K562 (cell line): Measurements from ENCODE around the gene LRRC25. TPM values are rescaled to one million over a fixed set of nuclear protein-coding genes. Genes with fewer than 3 reads are reported as not detected.

ENCODE experiments used
- ATAC-seq: fragments of 200-7000 bp; cut with Tn5 transposase; 3 replicates; pipeline ENCODE4 v1.9.1; 2020; ENCODE audit warnings: moderate library complexity
- BruUV-seq: library from RNA; stranded (reverse); fragments of 400-500 nt; replicated peaks from 2 replicates; lab custom pipeline; 2021; lab: Mats Ljungman, UMichigan
- CTCF ChIA-PET: fragments of 300-600 bp; formaldehyde crosslinking; extraction: SDS; loops from one replicate; lab custom pipeline; 2021; ENCODE audit warnings: low intra/inter-chr PET ratio; lab: Yijun Ruan, JAX
- POLR2A ChIA-PET: fragments of 300-600, 350-650 bp; sonication (Branson Sonifier 250); formaldehyde crosslinking; extraction: SDS; loops from one replicate; lab custom pipeline; 2021; ENCODE audit warnings: antibody characterized with exemption, inconsistent platforms; lab: Yijun Ruan, JAX
- DNase-seq, 4 experiments: peaks; one replicate each; pipeline versions ENCODE4 v3.0.0 to v3.0.0-alpha.2; 2011 to 2018; ENCODE audit warnings: low spot score in 3 of 4, mixed read lengths in 3 of 4; ENCODE audit errors: extremely low read depth in 1 of 4
- FAIRE-seq: peaks from 2 replicates; lab custom pipeline; 2011; peaks lifted over from hg19 to GRCh38; lab: Jason Lieb, UNC
- H2AFZ ChIP-seq: 2 replicates; pipeline ENCODE4 v1.6.0; 2011; ENCODE audit warnings: low read depth, low read length, control low read depth, inconsistent platforms
- H3K27ac ChIP-seq: fragments of 200-600 bp; 3 replicates; pipeline ENCODE4 v1.8.0; 2011; ENCODE audit warnings: low read depth, mild to moderate bottlenecking, control low read depth, inconsistent platforms, low read length, moderate library complexity, mixed read lengths; ENCODE audit errors: extremely low read depth
- H3K27me3 ChIP-seq, 2 experiments: fragments of 300-600 bp in 1 of 2; 2 replicates in 1 of 2; 3 replicates in 1 of 2; pipeline versions ENCODE4 v1.6.0 to v1.8.0; 2011; ENCODE audit warnings: inconsistent platforms in 2 of 2, low read length in 2 of 2, mild to moderate bottlenecking in 1 of 2, mixed read lengths in 1 of 2, moderate library complexity in 1 of 2; ENCODE audit not compliant: control insufficient read depth in 2 of 2, insufficient read depth in 2 of 2
- H3K36me3 ChIP-seq: fragments of 300-600 bp; 3 replicates; pipeline ENCODE4 v1.8.0; 2011; ENCODE audit warnings: mild to moderate bottlenecking, low read length, inconsistent platforms; ENCODE audit not compliant: control insufficient read depth, insufficient read depth
- H3K4me1 ChIP-seq, 2 experiments: fragments of 200-600 bp in 1 of 2; replicated peaks in 1 of 2; 2 replicates in 1 of 2; 3 replicates in 1 of 2; pipeline versions ENCODE4 v1.5.1 to v1.8.0; 2011; ENCODE audit warnings: inconsistent platforms in 2 of 2, low read length in 2 of 2, mild to moderate bottlenecking in 1 of 2, mixed read lengths in 1 of 2, moderate library complexity in 1 of 2; ENCODE audit not compliant: control insufficient read depth in 2 of 2, insufficient read depth in 2 of 2
- H3K4me2 ChIP-seq: 2 replicates; pipeline ENCODE4 v1.6.1; 2011; ENCODE audit warnings: low read length, control low read depth, inconsistent platforms, mixed read lengths; ENCODE audit not compliant: insufficient read depth
- H3K4me3 ChIP-seq: fragments of 200-600 bp; sonication (generic), shearing (Covaris generic); 2 replicates; pipeline ENCODE4 v1.5.1; 2016; ENCODE audit warnings: control low read depth, inconsistent platforms
- H3K79me2 ChIP-seq: fragments of 200-600 bp; 3 replicates; pipeline ENCODE4 v1.8.0; 2011; ENCODE audit warnings: low read length, inconsistent platforms; ENCODE audit not compliant: control insufficient read depth, insufficient read depth
- H3K9ac ChIP-seq, 2 experiments: 2 replicates each; pipeline versions ENCODE4 v1.6.0 to v1.6.1; 2011; ENCODE audit warnings: low read depth in 2 of 2, low read length in 2 of 2, control low read depth in 1 of 2, inconsistent platforms in 1 of 2, mild to moderate bottlenecking in 1 of 2, mixed read lengths in 1 of 2; ENCODE audit not compliant: insufficient read depth in 1 of 2
- H3K9me1 ChIP-seq: one replicate; pipeline ENCODE4 v1.6.0; 2011; ENCODE audit warnings: inconsistent platforms, mild to moderate bottlenecking, low read length, moderate library complexity; ENCODE audit not compliant: control insufficient read depth, insufficient read depth
- H3K9me3 ChIP-seq: replicated peaks from 2 replicates; pipeline ENCODE4 v1.5.1; 2011; ENCODE audit warnings: low read depth, low read length, inconsistent platforms; ENCODE audit not compliant: control insufficient read depth, insufficient read depth
- H4K20me1 ChIP-seq: replicated peaks from 2 replicates; pipeline ENCODE4 v1.6.1; 2011; ENCODE audit warnings: low read length, inconsistent platforms, mixed read lengths; ENCODE audit not compliant: control insufficient read depth, insufficient read depth
- BCOR ChIP-seq: fragments of 450-650 bp; IDR thresholded peaks from 2 replicates; pipeline ENCODE4 v1.6.1; 2016
- KAT2B ChIP-seq: IDR thresholded peaks from one replicate; pipeline ENCODE4 v1.6.1; 2012; ENCODE audit warnings: low read depth, mild to moderate bottlenecking, control low read depth, inconsistent platforms, low read length, moderate library complexity
- PCBP2 ChIP-seq: fragments of 200-400 bp; formaldehyde crosslinking; IDR thresholded peaks from 2 replicates; pipeline ENCODE4 v1.6.1; 2018; ENCODE audit warnings: low read length, low read depth, mild to moderate bottlenecking, moderate library complexity; ENCODE audit not compliant: poor library complexity, severe bottlenecking
- RBM25 ChIP-seq: fragments of 200-400 bp; formaldehyde crosslinking; IDR thresholded peaks from 2 replicates; pipeline ENCODE4 v1.6.1; 2018; ENCODE audit warnings: low read length, low read depth, moderate library complexity; ENCODE audit not compliant: severe bottlenecking
- THRB ChIP-seq: fragments of 450-650 bp; formaldehyde crosslinking; conservative IDR thresholded peaks from 2 replicates; pipeline ENCODE4 v1.4.0; 2022; ENCODE audit warnings: mild to moderate bottlenecking, missing genetic modification characterization
- ZFP36 ChIP-seq: fragments of 150-350 bp; IDR thresholded peaks from 2 replicates; pipeline ENCODE4 v1.6.1; 2018; ENCODE audit warnings: low read length, low read depth; ENCODE audit not compliant: partially characterized antibody
- WGBS: fragments of 100-300 bp; shearing (Covaris generic); methylation state at CpG from one replicate; pipeline ENCODE4 v1.1.6; 2016; ENCODE audit warnings: low coverage, mixed read lengths; ENCODE audit not compliant: insufficient coverage; ENCODE audit errors: missing lambda C conversion rate; 5-methylcytosine and 5-hydroxymethylcytosine counted together
- in situ Hi-C: fragments of 300-500 bp; cut with MboI; formaldehyde crosslinking; loops from 4 replicates; pipeline ENCODE4 v1.15.0; 2018; ENCODE audit warnings: inconsistent platforms, mixed read lengths
- intact Hi-C: fragments of 100-400 bp; cut with micrococcal nuclease; formaldehyde crosslinking; loops from 2 replicates; pipeline ENCODE4 v1.14.2; 2022
- polyA plus RNA-seq, 8 experiments: library from polyadenylated mRNA; depleted of rRNA in 4 of 8; stranded (reverse) in 5 of 8; unstranded in 3 of 8; fragments of >200 nt; fragmentation: Nextera tagmentation in 2 of 8; fragmentation: Illumina TruSeq in 1 of 8; extraction: Ambion mirVana in 2 of 8; extraction: Trizol in 1 of 8; gene quantifications; 2 replicates each; pipeline versions ENCODE4 v1.2.1 to v1.2.3, GENCODE V29; 2011 to 2014; ENCODE audit warnings: inconsistent platforms in 1 of 8, missing spikeins in 1 of 8
- total RNA-seq, 7 experiments: library from RNA; depleted of rRNA in 6 of 7; stranded (reverse); fragments of >200 nt in 6 of 7; fragmentation: Illumina TruSeq in 2 of 7; extraction: Trizol in 2 of 7; gene quantifications; 2 replicates each; pipeline versions ENCODE4 v1.2.1 to v1.2.3, GENCODE V29; 2011 to 2021; ENCODE audit warnings: low replicate concordance in 1 of 7

Gene LRRC25
- total and polyA plus RNA-seq, 9 of the 15 experiments (the other 6 are each of a cell fraction or from before 2014, with no cell fraction given): 0.07 to 0.36 (median 0.10) TPM; not detected in 3

GRCh38 chr19:18406749-18407148 is 9.3 kb upstream of the LRRC25 start:
- H2AFZ ChIP-seq: no peak overlapping the region
- FAIRE-seq (no peak), ATAC-seq (no peak), DNase-seq (no peak)
- H3K27me3 ChIP-seq: no peaks in the 10 kb centered on the region
- H3K79me2 ChIP-seq: no peaks in the 10 kb centered on the region
- H3K4me2 ChIP-seq: no peak overlapping the region
- TF ChIP-seq KAT2B (no peak), PCBP2 (no peak), BCOR (peak; percentile 10; the same call in 1 of the 2 replicates), ZFP36 (peak; percentile 69), RBM25 (peak; percentile 79), THRB (CRISPR knock-in tag) (no peak)
- in situ Hi-C loops: loop anchor here (5.0 kb wide), 2 partner anchors 64 to 134 kb away; partner anchors contain the start of genes IQCN and PGPEP1
- WGBS: 87% methylated on average over 9 of the region's 9 CpGs
- no peaks in the 10 kb centered on the region for H3K36me3 ChIP-seq
- H3K4me3 ChIP-seq: no peak overlapping the region
- peak overlapping the region in 1 of 2 experiments; percentile 55; a peak in 1 of 4 replicates for H3K9ac ChIP-seq
- BruUV-seq: no TSS peak
- POLR2A ChIA-PET: interaction anchor here (0.5 to 0.9 kb wide), 4 partner anchors 16 to 160 kb away, joined by 3 to 4 read pairs (median 3); no protein-coding TSS in a partner anchor
- no peaks in the 10 kb centered on the region for H3K9me1 ChIP-seq
- H3K4me1 ChIP-seq: peaks cover 3 to 25% of the 10 kb centered on the region in 2 experiments; a peak in 4 of 5 replicates
- no peaks in the 10 kb centered on the region for H3K9me3 ChIP-seq
- intact Hi-C loops: no loop called here
- H3K27ac ChIP-seq: no peak overlapping the region
- CTCF ChIA-PET: no interaction called here
- no peaks in the 10 kb centered on the region for H4K20me1 ChIP-seq
